ENCODE measurements around the gene EIF2AK3.
"Not testable (repeated sequence)": the region's sequence is repeated elsewhere in the genome, so short reads cannot be mapped to it uniquely, and the experiment has no call there.

EIF2AK3 gene

DNA sequence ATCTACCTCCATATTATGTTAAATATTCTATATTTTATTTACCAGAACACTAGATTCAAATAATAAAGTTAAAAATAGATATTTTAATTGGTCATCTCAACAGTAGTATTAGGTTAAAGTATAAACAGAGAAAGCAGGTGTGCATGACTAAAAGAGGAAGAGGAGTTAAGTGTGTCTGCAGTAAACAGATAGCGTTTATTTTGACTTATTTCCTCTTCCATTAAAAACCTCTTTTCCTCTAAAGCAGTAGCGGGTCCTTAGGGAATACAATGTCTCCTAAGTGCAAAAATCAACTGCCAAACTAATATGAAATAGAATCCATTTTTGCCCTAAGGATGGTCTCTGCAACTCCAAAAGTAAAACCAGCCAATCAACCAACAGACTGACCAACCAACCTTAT, 27.7 kb downstream of the EIF2AK3 start:
- DNase-seq (ENCODE audit: low read depth, low spot score) = no peak

DNA sequence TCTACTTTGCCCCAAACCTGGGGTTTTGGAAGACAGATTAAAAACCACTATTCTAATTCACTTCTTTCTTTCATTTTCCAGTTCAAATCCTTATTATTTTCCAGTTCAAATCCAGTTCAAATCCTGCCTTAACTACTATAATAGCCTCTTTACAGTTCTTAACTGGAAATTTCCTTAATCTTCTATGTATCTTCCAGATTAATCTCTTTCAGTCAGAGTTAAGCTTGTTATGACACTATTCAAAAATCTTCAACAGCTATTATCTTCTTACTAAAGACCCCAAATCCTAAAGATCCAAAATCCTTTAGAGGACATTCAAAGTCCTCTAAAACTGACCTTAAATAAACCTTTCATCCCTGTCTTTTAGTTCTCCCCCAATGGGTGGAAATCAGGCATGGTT, 30.1 kb downstream of the EIF2AK3 start:
- no peak for DNase-seq (ENCODE audit: low read depth, low spot score)

GRCh38 chr2:88596141-88596830, 31.0 kb downstream of the EIF2AK3 start:
- no peak for DNase-seq (ENCODE audit: low read depth, low spot score)

DNA sequence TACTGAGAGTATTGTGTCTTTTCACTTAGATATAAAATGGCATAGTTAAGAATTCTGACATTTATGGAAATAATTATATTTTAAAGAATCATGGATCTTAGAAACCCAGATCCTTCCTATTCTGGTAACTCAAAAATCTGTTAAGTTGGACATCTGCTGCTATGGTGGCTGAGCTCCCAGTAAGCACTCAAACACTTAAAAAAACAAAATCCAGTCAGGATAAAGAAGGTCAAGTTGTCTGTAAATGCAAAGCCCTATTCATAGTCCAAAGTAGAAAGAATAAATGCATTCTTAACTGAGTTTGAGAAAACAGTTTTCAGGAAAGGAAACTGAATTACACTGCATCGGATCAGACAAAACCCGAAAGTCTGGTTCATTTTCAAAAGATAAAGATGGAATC, 35.6 kb downstream of the EIF2AK3 start:
- DNase-seq (ENCODE audit: low read depth, low spot score) = no peak

GRCh38 chr2:88590998-88591613, 36.2 kb downstream of the EIF2AK3 start:
- DNase-seq (ENCODE audit: low read depth, low spot score) = peak; percentile 11

- DNase-seq (ENCODE audit: low read depth, low spot score) = no peak
Measured at GRCh38 chr2:88585969-88586368, 41.3 kb downstream of the EIF2AK3 start.

DNA sequence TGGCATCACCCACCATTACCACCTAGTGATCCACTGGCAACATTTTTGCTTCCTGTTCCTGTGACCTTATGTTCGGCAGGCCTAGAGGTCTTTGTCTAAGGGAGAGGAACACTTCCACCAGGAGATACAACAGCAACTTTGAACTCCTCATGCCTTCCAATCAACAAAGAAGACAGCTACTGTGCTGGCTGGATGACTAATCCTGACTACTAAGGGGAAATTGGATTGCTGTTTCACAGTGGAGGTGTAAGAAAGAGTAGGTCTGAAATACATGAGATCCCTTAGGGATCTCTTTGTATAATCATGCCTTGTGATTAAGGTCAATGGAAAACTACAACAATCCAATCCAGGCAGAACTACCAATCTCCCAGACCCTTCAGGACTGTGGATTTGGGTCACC, 45.2 kb downstream of the EIF2AK3 start:
- DNase-seq (ENCODE audit: low read depth, low spot score) = no peak

DNA sequence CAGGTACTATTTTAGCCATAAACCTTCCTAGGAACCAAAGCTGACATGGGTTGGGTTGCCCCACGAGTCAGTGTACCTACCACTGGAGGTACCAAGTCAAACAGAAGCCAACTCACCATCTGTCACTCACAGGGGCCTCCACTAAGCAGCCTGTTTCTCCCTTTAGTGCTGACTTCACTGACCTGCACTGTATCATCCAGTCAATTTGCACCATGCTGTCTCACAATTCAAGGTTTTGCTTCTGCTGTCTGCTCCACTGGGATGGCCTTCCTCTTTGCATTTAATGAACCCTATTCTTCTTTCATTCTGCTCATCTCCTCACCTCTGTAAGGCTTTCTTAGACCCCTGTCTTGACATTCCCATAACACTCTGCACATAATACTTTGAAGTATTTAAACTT, 47.2 kb downstream of the EIF2AK3 start:
- DNase-seq (ENCODE audit: low read depth, low spot score) = no peak

GRCh38 chr2:88575630-88576029, 51.6 kb downstream of the EIF2AK3 start:
- DNase-seq (ENCODE audit: low read depth, low spot score) = no peak

- no peak for DNase-seq (ENCODE audit: low read depth, low spot score)
Measured at GRCh38 chr2:88575051-88575450, 52.2 kb downstream of the EIF2AK3 start.

DNA sequence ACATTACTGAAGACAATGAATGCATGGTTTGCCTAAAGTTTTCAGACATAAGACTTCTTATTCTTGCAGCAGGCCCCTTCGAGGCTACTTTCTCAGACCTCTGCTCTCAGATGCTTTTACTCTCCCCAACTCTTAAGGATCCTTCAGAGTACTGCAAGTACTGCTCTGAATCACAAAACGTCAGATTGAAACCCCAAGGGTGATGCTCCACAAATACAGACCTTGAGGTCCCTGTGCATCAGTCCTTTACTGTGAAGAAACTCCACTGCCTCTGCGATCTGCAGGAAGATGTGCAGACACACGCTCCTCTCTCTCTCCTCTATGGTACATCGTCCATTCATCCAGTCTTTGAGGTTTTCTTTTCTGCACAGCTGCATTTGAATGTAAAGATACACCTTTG, 52.8 kb downstream of the EIF2AK3 start:
- no peak for DNase-seq (ENCODE audit: low read depth, low spot score)

- DNase-seq (ENCODE audit: low read depth, low spot score) = no peak
Measured at GRCh38 chr2:88568179-88568578, 59.1 kb downstream of the EIF2AK3 start.

GRCh38 chr2:88564402-88564801, 62.9 kb downstream of the EIF2AK3 start:
- no peak for DNase-seq (ENCODE audit: low read depth, low spot score)

DNA sequence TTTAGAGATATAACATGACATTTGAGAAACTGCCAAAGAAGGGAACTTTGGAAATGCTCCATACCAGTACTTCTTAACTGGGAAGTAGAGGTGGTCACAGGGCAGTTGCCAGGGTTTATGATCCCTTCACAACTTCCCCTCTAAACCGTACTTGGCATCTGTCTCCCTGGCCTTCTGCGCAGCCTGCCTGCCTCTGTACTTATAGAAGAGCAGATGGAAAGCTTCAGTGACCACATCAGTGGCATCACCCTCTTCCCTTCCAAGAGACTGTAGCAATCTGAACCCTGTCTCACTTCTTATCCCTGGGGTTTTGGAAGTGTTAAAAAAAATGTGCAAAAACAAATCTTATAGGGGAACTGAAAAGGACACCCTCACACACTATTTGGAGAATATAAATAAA, 64.1 kb downstream of the EIF2AK3 start:
- no peak for DNase-seq (ENCODE audit: low read depth, low spot score)

GRCh38 chr2:88561646-88562388, 65.4 kb downstream of the EIF2AK3 start:
- no peak for DNase-seq (ENCODE audit: low read depth, low spot score)

DNA sequence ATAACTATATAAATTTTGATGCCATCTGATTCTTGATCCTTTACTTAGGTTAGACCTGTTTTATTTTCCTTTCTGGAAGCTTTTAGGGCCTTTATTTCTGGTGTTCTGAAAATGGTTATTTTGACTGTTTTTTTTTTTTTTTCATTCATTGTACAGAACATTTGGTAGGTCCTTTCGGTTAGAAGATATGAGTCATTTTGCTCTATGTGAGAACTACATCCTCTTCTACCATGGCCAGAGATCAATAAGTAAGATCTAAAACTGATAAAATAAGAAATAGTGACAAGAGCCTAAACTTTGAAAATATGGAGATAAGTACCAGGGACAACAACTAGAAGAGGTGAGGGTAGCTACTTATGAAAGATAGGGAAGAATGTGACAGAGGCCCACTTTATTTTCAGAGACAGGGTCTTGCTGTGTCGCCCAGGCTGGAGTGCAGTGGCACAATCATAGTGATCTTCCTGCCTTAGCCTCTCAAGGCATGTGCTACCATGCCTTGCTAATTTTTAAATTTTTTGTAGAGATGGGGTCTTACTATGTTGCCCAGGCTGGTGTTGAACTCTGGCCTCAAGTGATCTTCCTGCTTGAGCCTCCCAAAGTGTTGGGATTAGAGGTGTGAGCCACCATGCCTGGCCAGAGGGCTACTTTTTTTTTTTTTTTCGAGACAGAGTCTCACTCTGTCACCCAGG, 66.5 kb downstream of the EIF2AK3 start:
- no peak for DNase-seq (ENCODE audit: low read depth, low spot score)

- no peak for DNase-seq (ENCODE audit: low read depth, low spot score)
Measured at GRCh38 chr2:88557290-88557689, 70.0 kb downstream of the EIF2AK3 start.

DNA sequence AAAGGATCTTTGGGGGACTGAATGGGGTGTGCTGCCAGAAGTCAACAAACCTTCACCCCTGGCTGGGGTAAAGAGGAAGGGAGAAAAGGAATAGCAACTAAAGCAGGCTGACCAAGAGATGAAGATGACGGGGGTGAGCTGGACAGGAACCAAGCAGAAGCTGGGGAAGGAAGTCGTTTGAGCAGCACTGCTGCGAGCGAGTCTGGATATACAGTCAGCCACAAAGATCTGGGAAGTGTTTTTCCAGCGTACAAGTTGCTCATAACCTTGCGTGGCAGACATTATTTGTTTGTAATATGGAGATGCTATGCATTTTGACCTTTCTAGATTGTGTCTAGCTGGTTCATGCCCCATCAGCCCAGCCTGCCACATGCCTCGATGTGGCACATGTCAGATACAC, 71.2 kb downstream of the EIF2AK3 start:
- DNase-seq (ENCODE audit: low read depth, low spot score) = no peak

GRCh38 chr2:88554189-88554588, 73.1 kb downstream of the EIF2AK3 start:
- DNase-seq (ENCODE audit: low read depth, low spot score) = no peak

- no peak for DNase-seq (ENCODE audit: low read depth, low spot score)
Measured at GRCh38 chr2:88549616-88550292, 77.5 kb downstream of the EIF2AK3 start.

DNA sequence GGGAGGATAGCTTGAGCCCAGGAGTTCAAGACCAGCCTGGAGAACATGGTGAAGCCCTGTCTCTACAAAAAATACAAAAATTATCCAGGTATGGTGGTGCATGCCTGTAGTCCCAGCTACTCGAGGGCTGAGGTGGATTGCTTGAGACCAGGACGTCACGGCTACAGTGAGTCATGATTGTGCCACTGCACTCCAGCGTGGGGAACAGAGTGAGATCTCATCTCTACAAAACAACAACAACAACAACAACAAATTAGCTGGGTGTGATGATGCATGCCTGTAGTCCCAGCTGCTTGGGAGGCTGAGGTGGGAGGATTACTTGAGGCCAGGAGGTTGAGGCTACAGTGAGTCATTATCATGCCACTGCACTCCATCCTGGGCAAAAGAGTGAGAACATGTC, 81.0 kb downstream of the EIF2AK3 start:
- DNase-seq (ENCODE audit: low read depth, low spot score) = not testable (repeated sequence)

GRCh38 chr2:88545118-88545517, 82.1 kb downstream of the EIF2AK3 start:
- DNase-seq (ENCODE audit: low read depth, low spot score) = no peak
